KOPT-K1 (cell line): ENCODE measurements around the gene EXOC4.

Experiments
- H3K27ac ChIP-seq: fragments of 200-600 bp; sonication (generic); 2 replicates; pipeline ENCODE4 v1.5.1; 2016; ENCODE audit warnings: antibody characterized with exemption, mild to moderate bottlenecking, low read depth, low read length; ENCODE audit not compliant: poor library complexity, severe bottlenecking
- H3K36me3 ChIP-seq: fragments of 200-600 bp; sonication (generic); 2 replicates; pipeline ENCODE4 v1.5.1; 2017; ENCODE audit warnings: antibody characterized with exemption, mild to moderate bottlenecking, low read length, moderate library complexity; ENCODE audit not compliant: insufficient read depth
- H3K9me3 ChIP-seq: fragments of 200-600 bp; sonication (generic); 2 replicates; pipeline ENCODE4 v1.5.1; 2017; ENCODE audit warnings: antibody characterized with exemption, low read length, mild to moderate bottlenecking; ENCODE audit not compliant: insufficient read depth, poor library complexity, severe bottlenecking

The EXOC4 gene

GRCh38 chr7:134031835-134032617 is 779.1 kb downstream of the EXOC4 start:
- peak overlapping the region; percentile 67 for H3K27ac ChIP-seq
- peaks cover 15% of the 10 kb centered on the region for H3K9me3 ChIP-seq
- H3K36me3 ChIP-seq, result no peaks in the 10 kb centered on the region

- H3K36me3 ChIP-seq, result no peaks in the 10 kb centered on the region
- no peak overlapping the region for H3K27ac ChIP-seq
- H3K9me3 ChIP-seq, result peaks cover 21% of the 10 kb centered on the region
Measured at GRCh38 chr7:134034652-134035051, 781.8 kb downstream of the EXOC4 start.

- H3K27ac ChIP-seq, result no peak overlapping the region
- no peaks in the 10 kb centered on the region for H3K36me3 ChIP-seq
- H3K9me3 ChIP-seq, result peaks cover 13% of the 10 kb centered on the region
Measured at GRCh38 chr7:134037991-134038390, 785.1 kb downstream of the EXOC4 start.

GRCh38 chr7:134040988-134041387 is 788.1 kb downstream of the EXOC4 start:
- H3K27ac ChIP-seq, result no peak overlapping the region
- H3K9me3 ChIP-seq, result peaks cover 8% of the 10 kb centered on the region
- H3K36me3 ChIP-seq, result no peaks in the 10 kb centered on the region

- no peak overlapping the region for H3K27ac ChIP-seq
- H3K36me3 ChIP-seq, result no peaks in the 10 kb centered on the region
- peaks cover 8% of the 10 kb centered on the region for H3K9me3 ChIP-seq
Measured at GRCh38 chr7:134041477-134041876, 788.6 kb downstream of the EXOC4 start.

- H3K36me3 ChIP-seq, result no peaks in the 10 kb centered on the region
- peaks cover 8% of the 10 kb centered on the region for H3K9me3 ChIP-seq
- H3K27ac ChIP-seq, result no peak overlapping the region
Measured at GRCh38 chr7:134042307-134042706, 789.4 kb downstream of the EXOC4 start.

- Histone ChIP-seq H3K27ac (no peak overlapping the region), H3K36me3 (no peaks in the 10 kb centered on the region), H3K9me3 (peaks cover 11% of the 10 kb centered on the region)
Measured at GRCh38 chr7:134044682-134045081, 791.8 kb downstream of the EXOC4 start.

- Histone ChIP-seq H3K27ac (no peak overlapping the region), H3K9me3 (peaks cover 11% of the 10 kb centered on the region), H3K36me3 (no peaks in the 10 kb centered on the region)
Measured at GRCh38 chr7:134045716-134046115, 792.8 kb downstream of the EXOC4 start.

- no peaks in the 10 kb centered on the region for H3K36me3 ChIP-seq
- peaks cover 11% of the 10 kb centered on the region for H3K9me3 ChIP-seq
- H3K27ac ChIP-seq, result no peak overlapping the region
Measured at GRCh38 chr7:134046594-134047128, 793.8 kb downstream of the EXOC4 start.

GRCh38 chr7:134047675-134048074 is 794.8 kb downstream of the EXOC4 start:
- H3K9me3 ChIP-seq, result peaks cover 11% of the 10 kb centered on the region
- no peaks in the 10 kb centered on the region for H3K36me3 ChIP-seq
- no peak overlapping the region for H3K27ac ChIP-seq

- H3K36me3 ChIP-seq, result no peaks in the 10 kb centered on the region
- peaks cover 11% of the 10 kb centered on the region for H3K9me3 ChIP-seq
- H3K27ac ChIP-seq, result no peak overlapping the region
Measured at GRCh38 chr7:134048166-134048565, 795.3 kb downstream of the EXOC4 start.

GRCh38 chr7:134051020-134051419 is 798.1 kb downstream of the EXOC4 start:
- Histone ChIP-seq H3K36me3 (no peaks in the 10 kb centered on the region), H3K27ac (no peak overlapping the region), H3K9me3 (peaks cover 11% of the 10 kb centered on the region)

GRCh38 chr7:134056816-134057215 is 803.9 kb downstream of the EXOC4 start:
- Histone ChIP-seq H3K36me3 (no peaks in the 10 kb centered on the region), H3K27ac (no peak overlapping the region), H3K9me3 (no peaks in the 10 kb centered on the region)

- no peaks in the 10 kb centered on the region for H3K36me3 ChIP-seq
- H3K9me3 ChIP-seq, result no peaks in the 10 kb centered on the region
- no peak overlapping the region for H3K27ac ChIP-seq
Measured at GRCh38 chr7:134058521-134058920, 805.6 kb downstream of the EXOC4 start.

- Histone ChIP-seq H3K36me3 (no peaks in the 10 kb centered on the region), H3K27ac (no peak overlapping the region), H3K9me3 (no peaks in the 10 kb centered on the region)
Measured at GRCh38 chr7:134058980-134059379, 806.1 kb downstream of the EXOC4 start.

- no peak overlapping the region for H3K27ac ChIP-seq
- H3K9me3 ChIP-seq, result no peaks in the 10 kb centered on the region
- no peaks in the 10 kb centered on the region for H3K36me3 ChIP-seq
Measured at GRCh38 chr7:134059921-134060320, 807.0 kb downstream of the EXOC4 start.
